HepG2 (cell line): ENCODE measurements around the gene GRM7. TPM values are rescaled to one million over a fixed set of nuclear protein-coding genes. Genes with fewer than 3 reads are reported as not detected.

Experiments
- BRF2 ChIP-seq: sonication (generic); formaldehyde crosslinking; IDR thresholded peaks from 2 replicates; pipeline ENCODE4 v1.8.1; 2022; ENCODE audit warnings: mild to moderate bottlenecking, missing genetic modification reagents
- EHMT2 ChIP-seq: fragments of 200-600 bp; sonication (generic); IDR thresholded peaks from 2 replicates; pipeline ENCODE4 v1.7.0; 2017; ENCODE audit warnings: antibody characterized with exemption, low read depth, low read length, borderline replicate concordance
- MXI1 ChIP-seq: IDR thresholded peaks from 3 replicates; pipeline ENCODE4 v1.6.1; 2012; ENCODE audit warnings: low read depth, low read length, inconsistent platforms, borderline replicate concordance
- NR2F6 ChIP-seq, 2 experiments: IDR thresholded peaks; 2 replicates each; pipeline ENCODE4 v1.6.1; 2016; ENCODE audit warnings: antibody characterized with exemption in 1 of 2, mild to moderate bottlenecking in 1 of 2
- SP1 ChIP-seq, 2 experiments: fragments of 450-650 bp in 1 of 2; sonication (generic) in 1 of 2; formaldehyde crosslinking in 1 of 2; IDR thresholded peaks; 2 replicates each; pipeline versions ENCODE4 v1.4.0 to v1.6.1; 2016 to 2020; ENCODE audit warnings: missing genetic modification reagents in 1 of 2
- TBP ChIP-seq: sonication (generic); formaldehyde crosslinking; IDR thresholded peaks from 2 replicates; pipeline ENCODE4 v1.5.0; 2020; ENCODE audit warnings: missing genetic modification reagents
- USF2 ChIP-seq, 2 experiments: sonication (generic) in 1 of 2; formaldehyde crosslinking in 1 of 2; IDR thresholded peaks; 2 replicates each; pipeline versions ENCODE4 v1.5.1 to v1.6.1; 2011 to 2020; ENCODE audit warnings: borderline replicate concordance in 1 of 2, low read depth in 1 of 2, low read length in 1 of 2, mild to moderate bottlenecking in 1 of 2, missing genetic modification reagents in 1 of 2, moderate library complexity in 1 of 2
- ZFP36L1 ChIP-seq: sonication (generic); formaldehyde crosslinking; IDR thresholded peaks from 2 replicates; pipeline ENCODE4 v1.8.0; 2022; ENCODE audit warnings: mild to moderate bottlenecking, missing genetic modification reagents, moderate library complexity
- ZNF34 ChIP-seq: sonication (generic); formaldehyde crosslinking; IDR thresholded peaks from 2 replicates; pipeline ENCODE4 v1.4.0; 2020; ENCODE audit warnings: mild to moderate bottlenecking, missing genetic modification reagents, borderline replicate concordance
- ZNF510 ChIP-seq: sonication (generic); formaldehyde crosslinking; IDR thresholded peaks from 2 replicates; pipeline ENCODE4 v1.4.0; 2020; ENCODE audit warnings: low read depth, mild to moderate bottlenecking, missing genetic modification reagents
- polyA plus RNA-seq, 8 experiments: library from polyadenylated mRNA; depleted of rRNA in 3 of 8; stranded (reverse) in 7 of 8; unstranded in 1 of 8; fragments of >200 nt; fragmentation: Illumina TruSeq in 4 of 8; extraction: Trizol in 4 of 8; gene quantifications; 2 replicates each; pipeline versions ENCODE4 v1.2.1 to v1.2.3, GENCODE V29; 2011 to 2016; ENCODE audit warnings: low read depth in 4 of 8, missing spikeins in 1 of 8, mixed read lengths in 1 of 8; ENCODE audit not compliant: insufficient read depth in 1 of 8
- total RNA-seq, 5 experiments: library from RNA; depleted of rRNA; stranded (reverse); fragments of >200 nt; fragmentation: Illumina TruSeq; extraction: Trizol; gene quantifications; 2 replicates each; pipeline ENCODE4 v1.2.3, GENCODE V29; 2016; ENCODE audit warnings: low read depth in 1 of 5
- TF ChIP-seq, protein P1 (sequence below): sonication (generic); formaldehyde crosslinking; IDR thresholded peaks from 2 replicates; pipeline ENCODE4 v1.5.1; 2020; ENCODE audit warnings: missing genetic modification reagents, mild to moderate bottlenecking, borderline replicate concordance

GRM7 gene
- total and polyA plus RNA-seq, 2 of the 13 experiments (the other 11 are each of a cell fraction or from before 2014, with no cell fraction given) = not detected

DNA sequence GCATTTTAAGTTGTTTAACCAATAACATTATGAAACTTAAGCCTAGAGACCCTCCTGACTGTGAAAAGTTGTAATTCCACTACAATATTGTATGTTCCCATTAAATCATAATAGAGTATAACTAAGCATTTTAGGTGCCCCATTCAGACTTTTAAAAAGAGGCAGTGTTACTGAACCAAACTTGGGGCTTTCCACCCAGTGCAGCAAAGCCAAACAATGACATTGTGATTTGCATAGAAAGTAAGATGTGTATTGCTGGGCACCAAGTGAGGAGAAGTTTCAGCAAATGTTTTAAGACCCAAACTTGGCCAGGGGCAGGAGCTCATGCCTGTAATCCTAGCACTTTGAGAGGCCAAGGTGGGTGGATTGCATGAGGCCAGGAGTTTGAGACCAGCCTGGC, 706.2 kb downstream of the GRM7 start (continued):
- TF ChIP-seq USF2 (IDR thresholded peaks at IDR 0.05; ENCODE audit: low read depth, low read length) (no peak), USF2 (CRISPR knock-in tag; IDR thresholded peaks at IDR 0.05; ENCODE audit: borderline replicate concordance) (no peak), EHMT2 (no peak), NR2F6 (IDR thresholded peaks at IDR 0.05) (no peak), NR2F6 (CRISPR knock-in tag; IDR thresholded peaks at IDR 0.05) (no peak), ZNF510 (CRISPR knock-in tag) (no peak), MXI1 (no peak), SP1 (IDR thresholded peaks at IDR 0.05) (no peak), SP1 (CRISPR knock-in tag; IDR thresholded peaks at IDR 0.05) (no peak), BRF2 (CRISPR knock-in tag) (no peak), ZFP36L1 (CRISPR knock-in tag) (no peak), TBP (CRISPR knock-in tag) (no peak), ZNF34 (CRISPR knock-in tag) (no peak)
- TF ChIP-seq, protein P1, sequence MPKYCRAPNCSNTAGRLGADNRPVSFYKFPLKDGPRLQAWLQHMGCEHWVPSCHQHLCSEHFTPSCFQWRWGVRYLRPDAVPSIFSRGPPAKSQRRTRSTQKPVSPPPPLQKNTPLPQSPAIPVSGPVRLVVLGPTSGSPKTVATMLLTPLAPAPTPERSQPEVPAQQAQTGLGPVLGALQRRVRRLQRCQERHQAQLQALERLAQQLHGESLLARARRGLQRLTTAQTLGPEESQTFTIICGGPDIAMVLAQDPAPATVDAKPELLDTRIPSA = no peak
